CD14-positive monocyte (primary cell): ENCODE data around the gene DOCK1. TPM values are rescaled to one million over a fixed set of nuclear protein-coding genes. Genes with fewer than 3 reads are reported as not detected.
A peak's percentile ranks its signal among the peaks of the same experiment; 100 is the strongest.

ENCODE experiments used
- DNase-seq, 3 donors: peaks; one replicate each; pipeline ENCODE4 v3.0.0-alpha.2; 2011 to 2022
- H2AFZ ChIP-seq: 2 replicates; pipeline ENCODE4 v1.6.0; 2012; ENCODE audit warnings: mild to moderate bottlenecking, low read depth, low read length, inconsistent platforms; ENCODE audit not compliant: insufficient read depth, poor library complexity, severe bottlenecking
- H3K27ac ChIP-seq, 2 donors: 1 replicate in 1 of 2; 2 replicates in 1 of 2; pipeline ENCODE4 v1.5.1; 2012 to 2013; ENCODE audit warnings: low read length in 2 of 2, control low read depth in 1 of 2, inconsistent platforms in 1 of 2, low read depth in 1 of 2, mild to moderate bottlenecking in 1 of 2
- H3K27me3 ChIP-seq, 2 donors: one replicate each; pipeline versions ENCODE4 v1.6.0 to v1.6.1; 2011 to 2013; ENCODE audit warnings: low read length in 2 of 2; ENCODE audit not compliant: control insufficient read depth in 2 of 2, insufficient read depth in 2 of 2
- H3K36me3 ChIP-seq, 2 donors: replicated peaks in 1 of 2; 1 replicate in 1 of 2; 2 replicates in 1 of 2; pipeline versions ENCODE4 v1.5.1 to v1.6.1; 2012 to 2013; ENCODE audit warnings: low read length in 2 of 2, control low read depth in 1 of 2, inconsistent platforms in 1 of 2, mild to moderate bottlenecking in 1 of 2; ENCODE audit not compliant: insufficient read depth in 2 of 2, control insufficient read depth in 1 of 2
- H3K4me1 ChIP-seq, 2 donors: 1 replicate in 1 of 2; 2 replicates in 1 of 2; pipeline versions ENCODE4 v1.5.1 to v1.6.1; 2012 to 2013; ENCODE audit warnings: low read length in 2 of 2, control low read depth in 1 of 2, inconsistent platforms in 1 of 2, mild to moderate bottlenecking in 1 of 2, moderate library complexity in 1 of 2; ENCODE audit not compliant: insufficient read depth in 2 of 2, control insufficient read depth in 1 of 2
- H3K4me2 ChIP-seq: replicated peaks from 2 replicates; pipeline ENCODE3; 2012; ENCODE audit warnings: low read length, moderate library complexity, mild to moderate bottlenecking; ENCODE audit not compliant: poor library complexity, severe bottlenecking; ENCODE audit errors: extremely low read depth
- H3K4me3 ChIP-seq, 3 experiments: fragments of 200-600 bp in 1 of 3; sonication (generic) in 1 of 3; replicated peaks in 1 of 3; 1 replicate in 2 of 3; 2 replicates in 1 of 3; pipeline ENCODE4 v1.5.1; 2011 to 2013; ENCODE audit warnings: low read length in 3 of 3, mild to moderate bottlenecking in 3 of 3, control low read depth in 2 of 3, low read depth in 2 of 3, inconsistent platforms in 1 of 3, moderate library complexity in 1 of 3
- H3K79me2 ChIP-seq: 2 replicates; pipeline ENCODE4 v1.6.0; 2012; ENCODE audit warnings: mild to moderate bottlenecking, control low read depth, inconsistent platforms, low read length, moderate library complexity; ENCODE audit not compliant: insufficient read depth
- H3K9ac ChIP-seq: 2 replicates; pipeline ENCODE4 v1.6.0; 2017; ENCODE audit warnings: low read length, mild to moderate bottlenecking; ENCODE audit not compliant: insufficient read depth, poor library complexity, severe bottlenecking
- H3K9me3 ChIP-seq, 2 donors: replicated peaks in 1 of 2; 1 replicate in 1 of 2; 2 replicates in 1 of 2; pipeline versions ENCODE4 v1.5.1 to v1.6.1; 2012 to 2013; ENCODE audit warnings: low read length in 2 of 2, control low read depth in 1 of 2; ENCODE audit not compliant: control insufficient read depth in 1 of 2, insufficient read depth in 1 of 2
- H4K20me1 ChIP-seq: 2 replicates; pipeline ENCODE4 v1.6.0; 2012; ENCODE audit warnings: mild to moderate bottlenecking, low read length, control low read depth, moderate library complexity; ENCODE audit not compliant: insufficient read depth
- H3K27ac Mint-ChIP-seq, 7 donors: one replicate each; pipeline ENCODE4 v1.8.0; 2020; ENCODE audit warnings: mild to moderate bottlenecking in 7 of 7, mixed read lengths in 7 of 7, moderate library complexity in 6 of 7, inconsistent platforms in 2 of 7
- H3K27me3 Mint-ChIP-seq, 3 donors: one replicate each; pipeline ENCODE4 v1.8.0; 2021 to 2022; ENCODE audit warnings: low read depth in 3 of 3, mild to moderate bottlenecking in 3 of 3, mixed read lengths in 3 of 3, moderate library complexity in 3 of 3, inconsistent platforms in 1 of 3
- H3K36me3 Mint-ChIP-seq, 2 donors: one replicate each; pipeline ENCODE4 v1.8.0; 2020; ENCODE audit warnings: mixed read lengths in 2 of 2, inconsistent platforms in 1 of 2, mild to moderate bottlenecking in 1 of 2
- H3K4me1 Mint-ChIP-seq: one replicate; pipeline ENCODE4 v1.8.0; 2020; ENCODE audit warnings: mild to moderate bottlenecking, mixed read lengths
- H3K4me3 Mint-ChIP-seq, 2 donors: one replicate each; pipeline ENCODE4 v1.8.0; 2020; ENCODE audit warnings: mild to moderate bottlenecking in 2 of 2, mixed read lengths in 2 of 2, moderate library complexity in 1 of 2
- H3K9me3 Mint-ChIP-seq, 7 donors: one replicate each; pipeline ENCODE4 v1.8.0; 2020 to 2022; ENCODE audit warnings: mixed read lengths in 7 of 7, mild to moderate bottlenecking in 6 of 7, moderate library complexity in 6 of 7, inconsistent platforms in 2 of 7
- CTCF ChIP-seq: fragments of 200-600 bp; IDR thresholded peaks from one replicate; pipeline ENCODE4 v1.8.0; 2022; ENCODE audit warnings: antibody characterized with exemption, mild to moderate bottlenecking
- WGBS: methylation state at CpG from one replicate; pipeline ENCODE4 v1.1.5; 2013; ENCODE audit warnings: missing lambda C conversion rate; ENCODE audit not compliant: insufficient coverage; 5-methylcytosine and 5-hydroxymethylcytosine counted together
- intact Hi-C, 2 donors: fragments of 100-400 bp; cut with micrococcal nuclease; formaldehyde crosslinking; loops; one replicate each; pipeline versions ENCODE4 v1.15.0 to v1.15.1; 2023
- polyA plus RNA-seq, 3 donors: library from polyadenylated mRNA; depleted of rRNA in 1 of 3; unstranded in 2 of 3; stranded (reverse) in 1 of 3; fragments of 300-500 nt in 2 of 3; fragments of >200 nt in 1 of 3; fragmentation: Illumina TruSeq in 2 of 3; gene quantifications; 1 replicate in 2 of 3; 2 replicates in 1 of 3; pipeline ENCODE4 v1.2.3, GENCODE V29; 2012 to 2021

DOCK1 gene
- polyA plus RNA-seq, 3 donors: 0.31 to 0.35 TPM; not detected in 1

- no peaks in the 10 kb centered on the region for H3K4me1 ChIP-seq
- H2AFZ ChIP-seq: no peak overlapping the region
- 100% methylated on average over 1 of the region's 3 CpGs for WGBS
- TF ChIP-seq CTCF: no peak
- intact Hi-C loops: no loop called here
- H3K36me3 Mint-ChIP-seq: no peaks in the 10 kb centered on the region
- H3K4me3 Mint-ChIP-seq: no peak overlapping the region
- no peak overlapping the region for H3K9ac ChIP-seq
- no peaks in the 10 kb centered on the region for H3K9me3 Mint-ChIP-seq
- no peak overlapping the region for H3K4me3 ChIP-seq
- peaks cover 0 to 2% (median 0%) of the 10 kb centered on the region in 3 donors for H3K27me3 Mint-ChIP-seq
- H3K27me3 ChIP-seq: no peaks in the 10 kb centered on the region
- H3K79me2 ChIP-seq: no peaks in the 10 kb centered on the region
- H3K27ac ChIP-seq: no peak overlapping the region
- H4K20me1 ChIP-seq: no peaks in the 10 kb centered on the region
- no peaks in the 10 kb centered on the region for H3K4me1 Mint-ChIP-seq
- peak overlapping the region in 1 of 7 donors; percentile 27 for H3K27ac Mint-ChIP-seq
- H3K9me3 ChIP-seq: no peaks in the 10 kb centered on the region
- no peaks in the 10 kb centered on the region for H3K36me3 ChIP-seq
- no peak overlapping the region for H3K4me2 ChIP-seq
- no peak for DNase-seq
These were observed 263.0 kb downstream of the DOCK1 start for GRCh38 chr10:127168261-127168660.

- Histone ChIP-seq H3K4me1 (no peaks in the 10 kb centered on the region), H3K4me3 (no peak overlapping the region), H3K36me3 (no peaks in the 10 kb centered on the region), H3K9me3 (no peaks in the 10 kb centered on the region), H3K79me2 (no peaks in the 10 kb centered on the region), H2AFZ (no peak overlapping the region), H4K20me1 (no peaks in the 10 kb centered on the region), H3K27ac (no peak overlapping the region), H3K4me2 (no peak overlapping the region), H3K9ac (no peak overlapping the region), H3K27me3 (no peaks in the 10 kb centered on the region)
- Mint-ChIP-seq H3K4me1 (peaks cover 9% of the 10 kb centered on the region), H3K36me3 (no peaks in the 10 kb centered on the region), H3K27me3 (peaks cover 0 to 1% (median 0%) of the 10 kb centered on the region in 3 donors), H3K27ac (no peak overlapping the region), H3K4me3 (no peak overlapping the region), H3K9me3 (no peaks in the 10 kb centered on the region)
- intact Hi-C loops: no loop called here
- WGBS: 91% methylated on average over 7 of the region's 8 CpGs
- DNase-seq: no peak
- no peak for TF ChIP-seq CTCF
These were observed 269.6 kb downstream of the DOCK1 start for GRCh38 chr10:127174866-127175265.
